ENCODE results near the gene AGGF1.
"Not testable (repeated sequence)": the region's sequence is repeated elsewhere in the genome, so short reads cannot be mapped to it uniquely, and the experiment has no call there.

AGGF1 gene

DNA sequence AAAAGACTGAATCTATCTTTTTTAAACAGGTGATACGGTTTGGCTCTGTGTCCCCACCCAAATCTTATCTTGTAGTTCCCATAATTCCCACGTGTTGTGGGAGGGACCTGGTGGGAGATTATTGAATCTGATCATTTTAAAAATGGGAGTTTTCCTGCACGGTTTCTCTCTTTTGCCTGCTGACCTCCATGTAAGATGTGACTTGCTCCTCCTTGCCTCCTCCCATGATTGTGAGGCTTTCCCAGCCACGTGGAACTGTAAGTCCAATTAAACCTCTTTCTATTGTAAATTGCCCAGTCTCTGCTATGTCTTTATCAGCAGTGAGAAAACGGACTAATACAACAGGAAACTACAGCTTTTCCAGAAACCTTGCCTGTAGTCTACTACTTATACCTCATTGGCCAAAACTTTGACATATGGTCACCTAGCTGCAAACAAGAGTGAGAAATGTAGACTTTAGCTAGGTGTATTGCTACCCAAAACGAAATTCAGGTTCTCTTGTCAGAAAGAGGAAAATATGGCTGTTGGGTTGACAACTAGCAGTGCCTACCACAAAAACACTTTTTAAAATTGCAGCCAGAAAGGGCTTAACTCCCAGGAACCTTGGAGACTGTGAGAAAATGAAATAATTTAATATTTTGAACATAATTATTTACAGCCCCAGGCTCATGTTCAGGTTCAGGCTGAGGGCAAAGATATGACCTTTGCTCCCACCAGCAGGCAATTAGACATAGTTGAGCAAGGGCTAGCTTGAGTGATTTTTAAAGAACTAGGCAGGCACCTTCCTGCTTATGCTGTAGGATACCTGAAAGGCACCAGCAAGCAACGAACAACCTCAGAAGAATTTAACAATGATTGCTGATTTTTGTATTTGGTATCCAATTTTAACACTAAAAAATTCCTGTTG lies 7.4 kb upstream of the AGGF1 start:
- DNase-seq (ENCODE audit: low spot score), result no peak

DNA sequence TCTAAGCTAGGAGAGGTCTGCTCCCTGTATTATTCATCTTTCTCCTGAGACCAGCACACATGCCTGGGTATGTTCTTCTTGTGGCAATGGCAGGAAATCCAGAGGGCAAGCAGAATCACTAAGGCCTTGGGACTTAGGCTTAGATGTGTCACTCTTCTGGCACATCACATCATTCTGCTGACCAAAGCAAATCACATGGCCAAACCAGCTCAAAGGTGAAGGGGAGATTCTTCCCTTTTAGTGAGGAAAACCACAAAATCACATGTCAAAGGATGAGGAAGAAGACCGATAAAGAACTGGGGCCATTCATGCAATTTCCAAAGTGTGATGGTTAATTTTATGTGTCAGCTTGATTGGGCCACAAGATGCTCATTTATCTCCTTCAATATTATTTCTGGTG lies 5.7 kb upstream of the AGGF1 start:
- DNase-seq (ENCODE audit: low spot score), result no peak

DNA sequence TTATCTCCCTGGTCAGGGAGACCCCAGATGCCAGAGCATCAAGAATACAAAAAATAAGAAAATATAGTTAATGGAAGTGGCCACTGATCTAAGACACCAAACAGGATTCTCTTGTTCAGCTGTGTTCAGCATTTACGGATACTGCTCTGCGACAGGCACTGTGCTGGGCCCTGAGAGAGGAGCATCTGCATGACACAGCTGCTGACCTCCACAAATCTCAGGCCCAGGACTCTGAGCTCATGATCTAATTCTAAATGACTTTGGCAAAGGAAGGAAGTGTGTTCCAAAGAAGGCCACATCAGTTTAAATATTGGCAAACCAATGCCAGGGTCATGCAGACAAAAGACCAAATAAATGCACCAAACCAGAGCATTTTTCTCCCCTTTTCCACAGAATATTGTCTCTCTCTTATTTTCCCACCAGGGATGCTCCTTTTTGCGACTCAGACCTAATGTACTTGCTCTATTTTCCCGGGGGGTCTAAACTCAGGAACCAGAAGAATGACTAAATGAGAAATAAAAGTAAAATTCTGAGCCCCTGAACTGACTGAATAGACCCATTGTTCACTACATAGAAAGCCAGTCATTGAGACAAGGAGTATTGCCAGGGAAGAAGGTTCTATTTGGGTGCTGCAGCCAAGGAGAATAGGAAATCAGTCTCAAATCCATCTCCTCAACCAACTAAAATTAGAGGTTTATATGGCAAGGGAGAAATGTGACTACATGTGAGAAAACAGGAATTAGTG lies 1.4 kb upstream of the AGGF1 start:
- no peak for DNase-seq (ENCODE audit: low spot score)

DNA sequence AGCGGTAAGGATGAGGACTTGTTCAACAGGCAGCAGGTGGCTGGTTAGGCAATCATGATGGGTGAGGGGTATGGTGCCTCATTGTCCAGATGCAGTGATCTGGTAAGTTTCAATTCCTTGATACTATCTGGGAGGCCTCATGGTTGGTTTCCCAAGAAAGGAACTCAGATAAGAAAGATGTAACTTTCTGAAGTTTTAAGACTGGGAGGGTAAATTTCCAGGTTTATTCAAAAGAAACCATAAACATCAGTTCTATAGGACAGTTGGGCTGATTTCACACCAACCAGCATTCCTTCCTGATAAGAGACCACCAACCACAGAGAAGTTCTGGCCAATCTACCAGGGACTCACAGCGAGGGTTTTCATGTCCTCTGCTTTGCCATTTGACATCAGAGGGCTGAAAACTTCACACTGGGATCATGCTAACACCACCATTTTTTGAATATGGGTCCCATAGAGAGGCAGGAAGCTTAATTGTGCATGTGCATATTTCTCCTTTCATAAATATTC lies 773 bp upstream of the AGGF1 start:
- no peak for DNase-seq (ENCODE audit: low spot score)

DNA sequence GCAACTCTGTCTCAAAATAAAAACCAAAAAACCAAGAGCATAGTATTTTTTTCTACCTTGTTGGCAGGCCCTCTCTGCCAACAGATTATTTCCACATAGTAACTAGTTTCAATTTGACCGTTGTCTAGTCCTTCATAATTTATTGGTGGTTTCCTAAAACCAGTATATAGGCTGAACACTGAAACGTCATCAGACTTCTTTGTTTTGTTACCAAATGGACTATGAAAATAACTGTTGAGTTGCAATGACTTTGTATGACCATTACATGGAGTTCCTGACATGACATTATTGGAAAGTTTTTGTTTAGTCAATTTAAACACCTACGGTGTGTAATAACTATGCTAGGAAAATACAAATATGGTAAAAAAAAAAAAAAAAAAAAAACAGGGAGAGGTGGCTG lies 1.7 kb downstream of the AGGF1 start:
- no peak for DNase-seq (ENCODE audit: low spot score)

DNA sequence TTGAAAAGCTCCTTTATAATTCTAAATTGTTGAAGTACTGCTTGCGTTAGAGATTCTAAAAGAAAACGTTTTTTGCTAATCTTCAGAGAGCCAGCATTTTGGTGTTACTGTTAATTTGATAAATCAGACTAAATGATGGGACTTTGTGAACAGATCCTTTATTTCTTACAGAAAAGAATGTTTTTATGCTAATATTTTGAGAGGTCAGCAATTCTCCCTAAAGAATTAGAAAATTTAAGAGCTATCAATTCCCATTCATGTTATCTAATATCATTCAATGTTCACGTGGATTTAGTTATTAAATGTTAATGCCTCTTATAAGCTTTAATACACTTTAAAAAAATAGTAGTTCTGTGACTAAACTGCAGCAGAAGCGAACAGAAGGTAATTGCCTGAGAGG lies 2.4 kb downstream of the AGGF1 start:
- DNase-seq (ENCODE audit: low spot score), result no peak

DNA sequence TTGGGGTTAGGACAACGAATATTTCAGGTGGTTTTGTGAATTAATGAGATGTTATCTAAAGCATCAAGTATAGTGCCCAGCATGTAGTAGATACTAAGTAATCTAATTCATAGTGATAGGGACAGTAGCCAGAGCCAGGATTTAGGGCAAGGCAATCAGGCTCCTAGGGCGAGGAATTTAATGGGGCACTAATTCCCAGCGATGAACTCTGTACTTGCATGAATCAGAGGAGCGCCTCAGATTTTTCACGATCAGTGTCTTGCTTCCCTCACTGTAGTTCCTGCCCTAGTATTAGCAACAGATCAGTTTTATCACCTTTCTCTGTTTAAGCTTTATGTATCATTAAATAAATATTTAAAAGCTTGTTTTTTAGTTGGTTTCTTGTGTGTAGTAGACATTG lies 3.1 kb downstream of the AGGF1 start:
- no peak for DNase-seq (ENCODE audit: low spot score)

DNA sequence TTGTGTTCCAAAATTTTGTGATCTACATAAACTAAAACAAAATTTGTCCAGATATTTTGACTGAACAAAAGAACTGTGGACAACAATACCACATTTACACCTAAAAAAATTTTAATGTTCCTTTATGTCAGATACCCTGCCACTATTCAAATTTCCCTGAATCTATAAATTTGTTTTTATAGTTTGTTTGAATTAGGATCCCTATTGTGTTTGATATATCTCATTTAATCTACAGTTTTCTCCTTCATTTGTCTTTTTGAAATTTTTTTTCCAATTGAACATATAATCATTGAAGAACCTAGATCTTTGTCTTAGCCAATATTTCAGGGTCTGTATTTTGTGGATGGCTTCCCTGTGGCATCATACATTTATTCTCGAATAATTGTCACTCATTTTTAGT lies 5.7 kb downstream of the AGGF1 start:
- no peak for DNase-seq (ENCODE audit: low spot score)

DNA sequence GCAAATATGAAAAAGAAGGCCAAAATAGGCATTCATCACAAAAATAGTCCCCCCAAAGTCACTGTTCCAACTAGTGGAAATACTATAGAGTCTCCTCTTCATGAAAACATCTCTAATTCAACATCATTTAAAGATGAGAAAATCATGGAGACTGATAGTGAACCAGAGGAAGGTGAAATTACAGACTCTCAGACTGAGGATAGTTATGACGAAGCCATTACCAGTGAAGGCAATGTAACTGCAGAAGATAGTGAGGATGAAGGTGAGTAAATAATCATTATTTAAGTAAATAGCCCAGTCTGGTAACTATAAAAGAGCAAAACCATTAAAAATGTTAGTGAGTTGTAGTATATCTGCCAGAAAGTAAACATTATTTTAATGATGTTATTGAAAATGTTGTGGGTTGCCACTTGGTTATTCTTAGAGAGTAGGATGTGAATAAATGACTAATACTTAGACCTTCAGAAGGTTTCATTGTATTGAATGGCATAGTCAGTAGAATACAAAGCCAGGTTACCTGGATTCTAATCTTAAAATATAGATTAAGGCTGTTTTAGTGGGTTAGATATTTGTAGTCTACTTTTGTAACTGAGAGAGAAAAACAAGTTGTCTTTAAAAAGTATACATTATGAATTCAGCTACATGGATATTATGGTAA lies 16.3 kb downstream of the AGGF1 start:
- DNase-seq (ENCODE audit: low spot score), result no peak

DNA sequence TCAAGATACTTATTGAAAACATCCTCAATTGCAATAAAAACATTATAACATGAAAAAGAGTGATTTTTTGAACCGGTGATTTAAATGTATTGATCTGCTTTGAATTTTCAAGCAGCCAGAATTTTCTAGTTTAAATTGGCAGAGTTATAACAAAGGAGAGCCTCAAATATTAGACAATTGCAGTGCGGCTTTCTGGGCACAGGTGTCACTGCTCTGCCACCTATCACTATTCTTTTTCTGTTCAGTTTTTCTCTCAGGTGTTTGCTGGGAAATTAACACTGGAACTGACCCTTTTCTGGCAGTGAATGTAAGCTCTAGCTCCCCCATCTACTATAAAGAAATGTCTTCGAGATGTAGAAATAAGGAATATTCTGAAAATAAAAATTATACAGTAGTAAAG lies 33.8 kb downstream of the AGGF1 start:
- no peak for DNase-seq (ENCODE audit: low spot score)

DNA sequence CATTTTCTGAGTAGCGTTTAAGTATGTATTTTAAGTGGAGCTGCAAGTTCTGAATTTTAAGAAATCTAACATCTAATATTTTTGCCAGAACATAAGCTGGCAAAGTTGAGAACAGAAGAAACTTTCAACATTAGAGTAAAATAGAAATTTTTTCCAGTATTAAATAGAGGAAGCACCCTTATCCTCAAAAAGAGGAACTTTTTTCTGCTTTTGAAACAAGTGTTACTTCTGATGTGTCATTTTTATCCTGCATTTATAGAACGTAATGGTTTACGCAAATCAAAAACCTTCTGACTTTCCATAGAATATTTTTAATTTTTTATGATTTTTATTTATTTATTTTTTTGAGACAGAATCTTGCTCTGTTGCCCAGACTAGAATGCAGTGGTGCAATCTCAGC lies 35.1 kb downstream of the AGGF1 start:
- no peak for DNase-seq (ENCODE audit: low spot score)

DNA sequence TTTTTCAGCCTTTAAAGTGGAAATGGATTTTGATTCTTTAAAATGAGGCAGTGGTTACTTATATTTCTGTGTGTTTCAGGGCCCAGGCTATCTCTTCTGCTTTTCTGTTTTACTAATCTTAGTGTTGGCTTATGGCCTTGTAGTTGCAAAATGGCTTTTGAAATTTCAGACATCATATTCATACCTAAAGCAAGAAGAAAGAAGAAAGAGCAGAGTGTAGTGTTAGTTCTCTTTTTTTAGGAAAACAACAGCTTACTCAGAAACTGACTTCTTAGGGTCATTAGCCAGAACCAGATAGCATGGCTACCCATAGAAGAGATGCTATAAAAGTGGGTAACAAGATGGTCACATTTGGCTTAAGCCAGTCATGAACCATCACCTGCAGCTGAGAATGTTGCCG lies 36.0 kb downstream of the AGGF1 start:
- no peak for DNase-seq (ENCODE audit: low spot score)

DNA sequence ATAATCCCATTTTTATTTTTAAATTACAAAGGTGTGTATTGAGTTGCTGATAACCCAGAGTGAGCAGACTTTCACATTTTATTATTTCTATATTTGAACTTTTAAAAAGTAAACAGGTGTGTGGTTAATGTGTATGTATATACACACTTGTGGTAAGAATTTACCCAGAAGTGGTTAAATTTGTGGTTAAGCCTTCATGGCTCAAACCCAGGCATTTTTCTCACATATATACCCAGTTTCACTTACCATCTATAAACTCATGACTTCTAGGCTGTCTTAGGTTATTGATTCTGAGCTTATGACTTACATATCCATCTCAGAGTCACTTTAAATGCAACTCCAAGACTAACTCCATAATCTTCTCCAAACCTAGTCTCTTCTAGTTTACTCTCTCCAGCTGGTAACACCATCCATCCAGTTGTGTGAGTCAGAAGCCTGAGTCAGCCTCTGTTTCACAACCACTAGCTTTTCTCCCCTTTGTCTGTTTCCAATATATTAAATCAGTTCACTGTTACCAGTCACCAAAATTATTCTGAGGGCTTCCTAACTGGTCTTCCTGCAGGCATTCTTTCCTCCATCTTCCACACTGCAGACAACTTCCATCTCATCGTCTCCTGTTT lies 36.7 kb downstream of the AGGF1 start:
- DNase-seq (ENCODE audit: low spot score), result no peak

DNA sequence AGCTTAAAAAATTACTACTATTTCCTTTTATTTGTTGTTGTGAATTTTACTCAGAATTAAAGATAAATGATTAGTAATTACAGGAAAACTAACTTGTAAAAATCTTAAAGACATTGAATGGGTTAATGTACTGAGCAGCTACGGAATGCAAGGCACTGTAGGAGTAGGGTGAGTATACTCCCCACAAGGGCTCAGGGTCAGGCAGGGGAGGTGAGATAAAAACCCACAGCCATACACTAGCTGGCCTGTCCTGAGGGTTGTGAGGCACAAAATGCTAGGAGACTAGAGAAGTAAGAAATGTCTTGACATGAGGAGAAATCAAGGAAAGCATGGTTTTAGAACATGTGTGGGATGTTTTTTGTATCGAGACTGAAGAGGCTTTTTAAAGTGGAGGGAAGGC lies 43.5 kb downstream of the AGGF1 start:
- no peak for DNase-seq (ENCODE audit: low spot score)

DNA sequence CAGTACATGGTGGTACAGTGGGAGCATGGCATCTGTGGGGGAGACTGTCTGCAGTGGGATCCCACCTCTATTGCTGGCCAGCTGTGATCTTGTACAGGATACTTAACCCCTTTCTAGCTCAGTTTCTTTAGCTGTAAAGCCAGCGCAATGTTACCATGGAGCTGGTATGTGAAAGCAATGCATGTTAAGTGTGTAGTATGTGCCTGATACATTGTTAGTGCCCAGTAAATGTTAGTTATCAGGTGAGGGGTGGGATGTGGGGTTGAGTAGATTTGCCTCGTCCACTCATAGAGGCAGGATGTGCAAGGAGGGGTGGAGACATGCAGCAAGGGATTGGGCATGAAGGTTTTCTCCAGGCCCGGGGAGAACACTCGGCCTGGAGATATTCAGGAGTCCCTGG lies 44.5 kb downstream of the AGGF1 start:
- DNase-seq (ENCODE audit: low spot score), result no peak

DNA sequence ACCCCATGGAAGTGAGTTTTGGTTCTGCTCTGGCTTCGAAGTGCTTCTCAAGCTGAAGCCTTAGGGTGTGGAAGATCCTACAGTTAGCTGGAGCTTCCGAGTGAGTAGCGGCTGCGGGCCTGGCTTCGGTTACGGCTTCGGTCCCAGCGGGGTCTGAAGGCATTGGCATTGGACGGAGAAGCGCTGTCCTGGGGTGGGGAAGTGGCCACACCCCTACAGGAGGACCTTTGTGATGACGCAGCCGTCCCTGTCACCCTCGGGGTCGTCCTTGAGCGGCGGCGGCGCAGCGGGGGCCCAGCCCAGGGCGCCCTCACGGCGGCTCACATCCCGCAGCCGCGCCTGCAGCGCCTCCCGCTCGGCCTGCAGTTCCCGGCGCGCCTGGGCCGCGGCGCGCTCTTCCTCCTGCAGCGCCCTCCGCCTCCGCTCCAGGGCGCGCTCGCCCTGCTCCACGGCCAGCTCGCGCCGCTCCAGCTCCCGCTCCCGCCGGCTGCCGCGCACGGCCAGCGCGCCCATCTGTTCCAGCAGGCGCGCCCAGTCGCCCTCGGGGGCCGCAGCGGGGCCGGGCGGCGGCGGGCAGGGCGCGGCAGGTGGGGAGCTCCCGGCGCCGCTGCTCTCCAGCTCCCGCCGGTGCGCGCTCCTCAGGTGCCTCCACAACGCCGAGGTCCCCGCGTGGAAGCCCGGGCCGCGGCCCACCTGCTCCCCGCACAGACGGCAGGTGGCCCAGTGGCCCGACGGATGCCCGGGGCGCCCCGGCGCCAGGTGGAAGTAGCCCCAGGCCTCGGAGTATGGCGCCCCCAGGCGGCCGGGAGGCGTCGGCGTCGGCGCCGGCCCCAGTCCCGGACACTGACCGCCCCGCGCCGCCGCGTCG lies 47.0 kb downstream of the AGGF1 start:
- no peak for DNase-seq (ENCODE audit: low spot score)

DNA sequence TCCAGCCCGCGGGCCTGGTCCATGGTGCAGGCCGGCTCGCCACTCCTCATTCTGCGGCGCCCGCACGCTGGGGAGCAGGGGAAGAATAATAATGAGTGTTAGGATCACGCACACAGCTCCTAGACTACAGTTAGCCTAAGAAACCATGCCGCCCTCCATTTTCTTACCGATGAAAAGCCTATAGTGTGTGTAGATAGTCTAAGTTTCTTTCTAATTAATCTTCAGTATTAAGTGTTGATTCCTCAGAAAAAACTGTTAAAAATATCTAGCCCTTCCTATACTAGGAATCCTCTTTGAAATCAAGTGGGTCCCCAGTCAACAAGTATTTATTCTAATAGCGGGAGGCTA lies 47.6 kb downstream of the AGGF1 start:
- no peak for DNase-seq (ENCODE audit: low spot score)

DNA sequence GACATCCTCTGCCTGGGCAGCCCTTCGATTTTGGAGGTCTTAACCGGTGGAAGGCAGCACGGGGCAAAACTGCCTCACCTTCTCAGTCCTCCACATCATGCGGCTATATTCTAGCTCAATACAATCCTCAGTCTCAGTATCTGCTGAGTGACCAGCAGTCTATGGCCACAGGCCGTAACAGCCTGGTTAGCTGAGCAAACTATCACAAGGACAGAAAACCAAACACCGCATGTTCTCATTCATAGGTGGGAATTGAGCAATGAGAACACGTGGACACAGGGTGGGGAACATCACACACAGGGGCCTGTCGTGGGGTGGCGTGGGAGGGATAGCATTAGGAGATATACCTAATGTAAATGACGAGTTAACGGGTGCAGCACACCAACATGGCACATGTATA lies 50.3 kb downstream of the AGGF1 start:
- not testable (repeated sequence) for DNase-seq (ENCODE audit: low spot score)

DNA sequence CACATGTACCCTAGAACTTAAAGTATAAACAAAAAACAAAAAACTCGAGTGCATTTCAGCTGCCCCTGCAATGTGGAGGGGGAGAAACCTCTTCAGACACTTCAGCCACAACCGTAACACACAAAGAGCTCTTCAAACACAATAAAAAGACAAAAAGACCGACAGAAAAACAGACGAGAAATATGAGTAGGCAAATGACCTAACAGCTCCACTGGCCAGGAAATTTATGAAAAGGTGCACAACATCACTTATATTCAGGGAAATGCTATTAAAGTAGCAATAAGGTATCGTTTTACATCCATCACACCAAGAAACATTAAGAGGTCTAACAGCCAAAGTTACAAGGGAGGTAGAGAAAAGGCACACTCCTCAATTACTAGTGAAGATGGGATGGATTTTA lies 50.7 kb downstream of the AGGF1 start:
- no peak for DNase-seq (ENCODE audit: low spot score)

DNA sequence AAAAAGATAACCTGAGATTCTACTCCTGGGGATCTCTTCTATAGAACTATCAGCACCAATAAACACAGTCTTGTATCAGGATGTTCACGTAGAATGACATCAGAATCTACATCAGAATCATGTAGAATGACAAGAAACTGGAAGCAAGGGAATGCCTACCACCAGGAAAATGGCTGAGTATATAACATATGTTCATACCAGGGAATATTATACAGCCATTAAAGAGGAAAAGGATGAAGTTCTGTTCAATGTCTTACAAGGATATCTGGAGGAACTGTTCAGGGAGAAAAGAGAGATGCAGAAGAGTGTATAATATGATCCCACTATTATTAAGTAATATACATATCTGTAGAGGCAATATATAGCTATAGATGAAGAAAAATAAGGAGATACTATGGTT lies 52.1 kb downstream of the AGGF1 start:
- no peak for DNase-seq (ENCODE audit: low spot score)

DNA sequence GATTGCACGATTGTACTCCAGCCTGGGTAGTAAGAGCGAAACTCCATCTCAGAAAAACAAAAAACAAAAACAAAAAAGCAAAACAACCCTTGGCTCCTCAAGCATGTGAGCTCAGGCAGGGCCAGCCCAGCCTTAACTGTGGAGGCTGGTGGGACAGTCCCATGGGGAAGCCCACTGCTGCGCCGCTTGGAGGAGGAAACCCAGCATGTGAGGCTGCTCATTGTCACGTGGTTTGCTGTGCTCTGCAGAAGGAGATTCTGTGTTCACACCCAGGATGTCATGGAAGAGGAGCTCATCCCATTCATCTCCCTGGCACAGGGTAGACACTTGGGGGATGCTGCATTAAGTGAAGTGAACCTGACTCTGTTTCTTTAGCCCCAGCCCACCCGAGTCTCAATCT lies 52.9 kb downstream of the AGGF1 start:
- peak; percentile 11 for DNase-seq (ENCODE audit: low spot score)
